ENCODE data around the gene RRBP1.
A peak's percentile ranks its signal among the peaks of the same experiment; 100 is the strongest.

RRBP1 gene

GRCh38 chr20:17682889-17683198 is 802 bp upstream of the RRBP1 start:
- DNase-seq, result no peak

- no peak for DNase-seq
Measured at GRCh38 chr20:17681726-17682102, 328 bp downstream of the RRBP1 start.

- peak; percentile 27 to 64 for DNase-seq
Measured at GRCh38 chr20:17680836-17681725, 961 bp downstream of the RRBP1 start.

GRCh38 chr20:17679941-17680835 is 1.9 kb downstream of the RRBP1 start:
- peak in 1 of 2 experiments; percentile 52 for DNase-seq

GRCh38 chr20:17678886-17679285 is 3.2 kb downstream of the RRBP1 start:
- DNase-seq, result no peak

- no peak for DNase-seq
Measured at GRCh38 chr20:17678295-17678694, 3.7 kb downstream of the RRBP1 start.

- DNase-seq, result no peak
Measured at GRCh38 chr20:17676942-17677341, 5.1 kb downstream of the RRBP1 start.

- no peak for DNase-seq
Measured at GRCh38 chr20:17676378-17676759, 5.7 kb downstream of the RRBP1 start.

- DNase-seq, result no peak
Measured at GRCh38 chr20:17675519-17676377, 6.3 kb downstream of the RRBP1 start.

- no peak for DNase-seq
Measured at GRCh38 chr20:17674722-17675518, 7.1 kb downstream of the RRBP1 start.

- no peak for DNase-seq
Measured at GRCh38 chr20:17673084-17673483, 9.0 kb downstream of the RRBP1 start.

GRCh38 chr20:17671565-17671964 is 10.5 kb downstream of the RRBP1 start:
- no peak for DNase-seq

GRCh38 chr20:17671011-17671410 is 11.0 kb downstream of the RRBP1 start:
- DNase-seq, result no peak

- DNase-seq, result no peak
Measured at GRCh38 chr20:17669306-17669931, 12.6 kb downstream of the RRBP1 start.

- no peak for DNase-seq
Measured at GRCh38 chr20:17668432-17668831, 13.6 kb downstream of the RRBP1 start.

- DNase-seq, result no peak
Measured at GRCh38 chr20:17667445-17667844, 14.6 kb downstream of the RRBP1 start.

GRCh38 chr20:17666481-17666880 is 15.6 kb downstream of the RRBP1 start:
- DNase-seq, result no peak

GRCh38 chr20:17665756-17666155 is 16.3 kb downstream of the RRBP1 start:
- DNase-seq, result no peak

- DNase-seq, result no peak
Measured at GRCh38 chr20:17664025-17664633, 17.9 kb downstream of the RRBP1 start.

GRCh38 chr20:17663486-17663885 is 18.6 kb downstream of the RRBP1 start:
- no peak for DNase-seq

- no peak for DNase-seq
Measured at GRCh38 chr20:17663040-17663399, 19.0 kb downstream of the RRBP1 start.
